ENCODE measurements around the gene PRKG1.

Gene PRKG1

DNA sequence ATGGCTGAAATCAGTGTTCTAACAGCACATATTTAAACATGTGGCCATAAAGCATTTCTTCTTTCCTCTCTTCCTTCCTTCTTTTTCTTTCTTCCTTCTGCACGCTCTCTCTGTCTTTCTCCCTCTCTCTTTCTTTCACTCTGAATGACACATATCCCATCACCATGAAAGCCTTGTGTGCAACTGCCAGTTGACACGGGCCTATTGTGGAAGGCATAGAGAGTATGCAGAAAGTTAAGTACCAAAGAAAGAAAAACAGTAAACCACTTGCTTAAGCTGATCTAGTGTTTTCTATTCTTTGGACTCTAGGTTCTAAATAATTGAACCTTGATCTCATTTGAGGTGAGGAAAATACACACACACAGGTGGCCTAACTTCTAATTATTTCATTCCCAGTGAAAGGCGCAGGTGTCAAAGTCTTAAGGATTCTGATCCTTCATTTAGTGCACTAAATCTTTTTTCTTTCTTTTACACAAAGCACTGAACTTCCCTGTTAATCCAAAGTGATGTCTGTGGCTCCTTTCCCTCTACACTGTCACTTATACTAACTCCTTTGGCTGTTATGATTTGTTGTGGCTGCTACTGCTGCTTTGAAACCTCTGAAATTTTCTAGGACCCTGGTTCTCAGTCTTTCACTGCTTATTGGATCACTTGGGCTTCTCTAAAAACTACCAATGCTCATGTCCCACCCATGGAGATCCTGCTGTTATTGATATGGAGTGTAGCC, 1257.5 kb downstream of the PRKG1 start:
- no peak for DNase-seq

DNA sequence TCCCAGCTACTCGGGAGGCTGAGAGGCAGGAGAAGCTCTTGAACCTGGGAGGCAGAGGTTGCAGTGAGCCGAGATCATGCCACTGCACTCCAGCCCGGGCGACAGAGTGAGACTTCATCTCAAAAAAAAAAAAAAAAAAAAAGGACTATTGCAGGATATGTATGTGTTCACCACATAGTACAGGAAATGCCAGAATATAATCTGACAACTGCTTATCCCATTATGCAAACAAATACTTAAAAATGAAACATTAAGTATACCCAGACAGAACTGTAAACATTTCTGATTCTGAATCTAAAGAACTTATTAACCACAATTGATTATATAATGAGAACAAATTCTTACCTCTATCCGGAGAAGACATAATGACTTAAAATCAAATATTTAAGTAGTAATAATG, 1258.5 kb downstream of the PRKG1 start:
- no peak for DNase-seq

DNA sequence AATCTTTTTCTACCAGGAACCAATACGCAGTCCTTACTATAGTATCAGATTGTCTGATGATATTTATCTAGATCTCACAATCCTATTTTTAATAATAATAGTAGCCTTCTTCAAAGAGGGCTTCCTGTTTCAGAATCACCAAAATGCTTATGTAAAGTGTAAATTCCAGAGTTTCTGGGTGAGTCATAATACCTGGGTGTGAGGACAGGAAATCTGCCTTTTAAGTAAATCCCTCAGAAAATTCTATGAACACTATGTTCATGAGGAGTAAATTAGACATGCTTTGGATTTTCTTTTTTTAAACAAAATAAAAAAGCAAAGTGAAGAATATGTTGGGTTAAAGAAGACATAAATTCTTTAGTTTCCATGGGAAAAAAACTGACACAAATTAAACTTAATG, 1260.3 kb downstream of the PRKG1 start:
- no peak for DNase-seq

DNA sequence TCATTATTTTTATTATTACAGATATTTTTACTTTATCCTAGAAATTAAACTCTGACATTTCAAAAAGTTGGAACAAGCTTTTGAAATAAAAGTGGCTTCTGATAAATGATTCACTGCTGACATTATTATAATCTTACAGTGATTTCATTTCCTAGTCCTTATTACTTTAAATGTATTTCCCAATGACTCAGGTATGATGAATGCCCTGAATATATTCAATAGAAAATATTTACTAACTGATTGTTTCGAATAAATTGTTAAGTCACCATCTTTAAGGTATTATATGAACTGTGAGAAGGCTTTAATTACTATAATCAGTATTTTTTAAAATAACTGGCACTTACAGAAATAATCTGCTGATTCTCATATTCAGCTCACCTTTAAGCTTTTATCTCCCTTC, 1261.4 kb downstream of the PRKG1 start:
- no peak for DNase-seq

DNA sequence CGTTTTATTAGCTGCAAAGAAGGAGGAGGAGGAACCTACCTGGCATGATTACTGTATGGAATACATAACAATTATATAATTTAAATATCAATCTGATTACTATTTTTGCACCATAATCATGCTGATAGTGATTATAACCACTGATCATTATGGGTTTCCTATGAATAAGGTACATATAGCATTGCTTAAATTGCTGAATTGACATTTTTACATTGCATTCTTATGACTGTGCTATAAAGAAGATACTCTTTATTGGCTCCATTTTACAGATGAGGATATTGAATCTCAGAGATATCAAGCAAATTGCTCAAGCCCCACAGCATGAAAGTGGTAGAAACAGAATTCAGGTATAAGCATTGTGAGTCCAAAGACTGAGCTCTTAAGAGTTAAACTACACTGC, 1262.9 kb downstream of the PRKG1 start:
- no peak for DNase-seq

DNA sequence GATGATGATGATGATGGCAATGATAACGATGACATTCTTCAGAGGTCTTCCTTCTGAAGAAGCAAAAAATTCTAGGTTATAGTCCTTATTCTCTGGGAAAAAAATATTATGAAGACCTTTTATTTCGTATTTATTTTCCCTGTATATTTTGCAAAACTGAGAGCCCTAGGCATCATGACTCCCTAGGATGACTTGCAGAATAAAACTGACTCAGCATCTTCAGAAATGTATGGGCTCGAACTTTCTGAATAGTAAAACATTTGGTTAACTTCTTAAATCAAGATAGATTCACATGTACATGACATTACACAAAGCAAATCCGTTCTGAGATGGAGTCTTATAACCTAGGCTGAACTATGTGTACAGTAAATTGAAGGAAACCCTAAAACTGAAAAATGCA, 1269.2 kb downstream of the PRKG1 start:
- DNase-seq = no peak

DNA sequence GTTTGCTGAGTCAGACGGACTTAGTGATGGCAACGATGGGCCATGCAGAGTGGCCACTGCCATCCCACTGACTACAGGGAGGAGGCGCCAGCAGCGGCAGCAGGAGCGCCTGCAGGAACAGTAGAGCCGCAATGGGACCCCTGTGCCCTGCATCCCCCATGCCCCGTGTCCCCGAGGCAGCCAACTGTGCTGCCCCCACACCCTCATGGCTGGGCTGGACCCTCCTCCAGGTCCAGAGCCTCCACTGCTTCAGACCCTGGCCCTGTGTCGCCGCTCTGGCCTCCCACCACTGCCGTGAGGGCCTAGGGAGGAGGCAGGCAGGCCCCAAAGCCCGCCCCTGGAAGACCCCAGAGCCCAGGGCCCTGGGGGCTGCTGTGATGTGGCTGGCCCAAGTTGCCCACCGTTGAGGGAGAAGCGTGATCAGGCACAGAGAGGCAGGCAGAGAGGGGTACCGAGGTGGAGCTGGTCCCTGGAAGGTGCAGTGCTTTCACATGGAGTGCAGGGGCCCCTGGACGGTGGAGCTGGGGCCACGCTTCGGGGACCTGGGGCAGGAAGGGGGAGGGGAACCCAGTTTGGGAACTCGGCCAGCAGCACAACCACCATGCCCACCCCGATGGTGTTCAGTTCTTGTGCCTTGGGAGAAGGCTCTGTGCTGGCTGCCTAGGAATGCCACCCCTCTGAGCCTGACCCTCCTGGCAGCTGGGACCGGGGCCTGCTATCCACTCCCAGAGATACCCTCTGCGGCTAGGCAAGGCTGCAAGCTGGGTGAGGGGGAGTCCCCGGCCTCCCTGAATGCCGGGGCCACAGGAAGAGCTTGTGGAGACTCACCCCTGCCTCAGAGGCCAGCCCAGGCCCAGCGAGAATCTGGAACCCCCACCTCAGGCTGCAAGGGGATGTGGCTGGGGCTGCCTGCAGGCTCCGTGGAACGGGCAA, 1272.4 kb downstream of the PRKG1 start:
- no peak for DNase-seq

DNA sequence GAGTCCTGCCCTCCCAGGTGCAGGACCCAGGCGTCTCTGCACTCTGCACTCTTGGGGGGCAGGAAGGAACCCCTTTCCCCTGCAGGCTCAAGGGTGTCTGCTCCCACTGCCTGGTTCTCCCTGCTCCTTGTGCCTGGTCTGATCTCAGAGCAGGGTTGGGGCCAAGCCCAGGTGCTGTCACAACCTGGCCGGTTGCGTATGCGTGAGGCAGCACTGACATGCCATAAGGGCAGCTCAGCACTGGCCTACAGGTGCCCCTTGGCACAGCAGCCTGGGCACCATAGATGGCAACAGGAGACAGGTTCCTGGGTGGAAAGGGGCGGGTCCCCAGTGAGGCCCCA, 1273.0 kb downstream of the PRKG1 start:
- no peak for DNase-seq

Measured in amygdala (tissue), 56 donors.